ENCODE results near the gene ST6GALNAC3. TPM values are rescaled to one million over a fixed set of nuclear protein-coding genes. Genes with fewer than 3 reads are reported as not detected.

ST6GALNAC3 gene
- polyA plus RNA-seq, 1 experiment, result 0.05 TPM

DNA sequence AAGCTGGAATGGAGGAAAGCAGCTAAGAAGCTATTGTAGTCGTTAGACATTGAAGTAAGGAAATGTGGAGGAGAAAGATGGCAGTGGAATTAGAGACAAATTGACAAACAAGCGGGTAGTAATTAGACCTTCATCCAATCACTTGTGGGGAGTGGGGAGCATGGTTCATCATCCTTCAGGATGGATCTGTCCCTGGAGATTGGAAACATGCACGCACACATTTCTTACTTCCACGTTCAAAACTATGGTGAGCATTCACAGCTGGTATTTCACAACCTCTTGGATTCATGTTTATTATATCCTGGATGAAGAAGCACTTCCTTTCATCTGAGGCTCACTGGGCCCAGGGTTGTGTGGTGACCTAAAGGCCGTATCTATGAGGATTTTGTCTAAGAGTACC is 188.1 kb downstream of the ST6GALNAC3 start:
- no peaks in the 10 kb centered on the region for H3K36me3 ChIP-seq (ENCODE audit: control insufficient read depth, insufficient read depth, low read length)
- TF ChIP-seq, protein P1, sequence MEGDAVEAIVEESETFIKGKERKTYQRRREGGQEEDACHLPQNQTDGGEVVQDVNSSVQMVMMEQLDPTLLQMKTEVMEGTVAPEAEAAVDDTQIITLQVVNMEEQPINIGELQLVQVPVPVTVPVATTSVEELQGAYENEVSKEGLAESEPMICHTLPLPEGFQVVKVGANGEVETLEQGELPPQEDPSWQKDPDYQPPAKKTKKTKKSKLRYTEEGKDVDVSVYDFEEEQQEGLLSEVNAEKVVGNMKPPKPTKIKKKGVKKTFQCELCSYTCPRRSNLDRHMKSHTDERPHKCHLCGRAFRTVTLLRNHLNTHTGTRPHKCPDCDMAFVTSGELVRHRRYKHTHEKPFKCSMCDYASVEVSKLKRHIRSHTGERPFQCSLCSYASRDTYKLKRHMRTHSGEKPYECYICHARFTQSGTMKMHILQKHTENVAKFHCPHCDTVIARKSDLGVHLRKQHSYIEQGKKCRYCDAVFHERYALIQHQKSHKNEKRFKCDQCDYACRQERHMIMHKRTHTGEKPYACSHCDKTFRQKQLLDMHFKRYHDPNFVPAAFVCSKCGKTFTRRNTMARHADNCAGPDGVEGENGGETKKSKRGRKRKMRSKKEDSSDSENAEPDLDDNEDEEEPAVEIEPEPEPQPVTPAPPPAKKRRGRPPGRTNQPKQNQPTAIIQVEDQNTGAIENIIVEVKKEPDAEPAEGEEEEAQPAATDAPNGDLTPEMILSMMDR (IDR thresholded peaks at IDR 0.05; ENCODE audit: insufficient read depth, low read depth, low read length), result no peak
- DNase-seq (ENCODE audit: low read depth), result no peak
- CTCF ChIA-PET, result no interaction called here
- no peaks in the 10 kb centered on the region for H3K27me3 ChIP-seq (ENCODE audit: control insufficient read depth, insufficient read depth, low read length)
- H3K4me3 ChIP-seq (ENCODE audit: low read depth, low read length), result no peak overlapping the region
- POLR2A ChIA-PET, result no interaction called here

DNA sequence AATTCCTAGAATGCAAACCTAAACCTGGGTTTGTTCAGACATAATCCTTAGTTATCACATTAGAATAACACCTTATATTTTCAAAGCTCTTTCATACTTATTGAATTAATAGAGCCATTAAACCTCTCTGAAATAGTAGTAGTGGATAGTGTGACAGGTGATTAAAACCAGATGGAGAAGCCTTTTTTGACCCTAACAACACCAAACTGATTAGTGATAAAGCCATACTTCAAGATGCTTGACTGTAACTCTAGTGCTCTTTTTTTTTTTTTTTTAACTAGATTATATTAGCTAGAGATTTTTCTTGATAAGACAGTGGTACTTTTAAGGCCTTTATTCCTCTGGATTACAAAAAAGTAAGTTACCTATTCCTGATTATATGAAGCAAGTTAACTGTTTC is 190.1 kb downstream of the ST6GALNAC3 start:
- no peaks in the 10 kb centered on the region for H3K36me3 ChIP-seq (ENCODE audit: control insufficient read depth, insufficient read depth, low read length)
- no peak overlapping the region for H3K4me3 ChIP-seq (ENCODE audit: low read depth, low read length)
- TF ChIP-seq, protein P1 (IDR thresholded peaks at IDR 0.05; ENCODE audit: insufficient read depth, low read depth, low read length), result no peak
- no peak for DNase-seq (ENCODE audit: low read depth)
- no peaks in the 10 kb centered on the region for H3K27me3 ChIP-seq (ENCODE audit: control insufficient read depth, insufficient read depth, low read length)
- CTCF ChIA-PET, result interaction anchor here (1.0 kb wide), 1 partner anchor 27 kb away, joined by 3 read pairs; no protein-coding TSS in a partner anchor
- POLR2A ChIA-PET, result no interaction called here

DNA sequence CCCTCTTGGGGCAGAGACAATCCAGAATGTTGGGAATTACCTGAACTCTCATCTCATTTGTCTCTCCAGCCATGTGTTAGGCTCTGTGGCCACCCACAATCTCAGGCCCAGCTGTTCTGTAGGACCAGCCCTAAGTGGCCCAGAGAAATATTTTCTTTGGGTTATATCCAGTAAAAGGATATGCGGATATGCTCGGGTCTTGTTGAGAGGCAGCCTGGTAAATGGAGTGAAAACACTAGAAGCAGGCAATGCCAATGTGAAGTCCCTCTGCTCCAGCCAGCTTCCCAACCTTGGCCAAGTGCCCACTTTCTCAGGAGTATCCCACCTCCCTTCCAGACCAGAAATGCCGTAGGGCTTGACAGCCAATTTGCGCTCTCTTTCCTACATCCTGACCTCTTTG is 192.2 kb downstream of the ST6GALNAC3 start:
- Histone ChIP-seq H3K4me3 (ENCODE audit: low read depth, low read length) (no peak overlapping the region), H3K36me3 (ENCODE audit: control insufficient read depth, insufficient read depth, low read length) (no peaks in the 10 kb centered on the region), H3K27me3 (ENCODE audit: control insufficient read depth, insufficient read depth, low read length) (no peaks in the 10 kb centered on the region)
- ChIA-PET POLR2A (no interaction called here), CTCF (no interaction called here)
- TF ChIP-seq, protein P1 (IDR thresholded peaks at IDR 0.05; ENCODE audit: insufficient read depth, low read depth, low read length), result no peak
- no peak for DNase-seq (ENCODE audit: low read depth)

DNA sequence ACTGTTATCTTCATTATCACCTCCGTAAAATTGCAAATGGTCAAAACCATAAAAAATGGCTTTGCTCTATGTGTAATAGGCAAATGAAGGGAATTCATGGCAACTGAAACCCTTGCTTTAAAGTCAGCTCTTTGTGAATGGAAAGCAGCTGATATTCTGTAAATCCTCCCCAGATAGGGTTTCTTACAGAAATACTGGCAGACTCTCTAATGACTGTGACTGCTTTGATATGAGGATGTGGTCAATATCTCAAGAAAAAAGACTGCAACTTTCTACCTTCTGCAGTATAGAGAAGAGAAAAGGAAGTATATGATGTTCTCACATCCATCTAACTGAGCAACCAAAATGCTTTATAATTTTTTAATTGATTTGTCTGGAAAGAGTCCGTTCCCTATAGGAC is 193.1 kb downstream of the ST6GALNAC3 start:
- ChIA-PET CTCF (no interaction called here), POLR2A (no interaction called here)
- Histone ChIP-seq H3K27me3 (ENCODE audit: control insufficient read depth, insufficient read depth, low read length) (no peaks in the 10 kb centered on the region), H3K36me3 (ENCODE audit: control insufficient read depth, insufficient read depth, low read length) (no peaks in the 10 kb centered on the region), H3K4me3 (ENCODE audit: low read depth, low read length) (no peak overlapping the region)
- TF ChIP-seq, protein P1 (IDR thresholded peaks at IDR 0.05; ENCODE audit: insufficient read depth, low read depth, low read length), result no peak
- DNase-seq (ENCODE audit: low read depth), result no peak

DNA sequence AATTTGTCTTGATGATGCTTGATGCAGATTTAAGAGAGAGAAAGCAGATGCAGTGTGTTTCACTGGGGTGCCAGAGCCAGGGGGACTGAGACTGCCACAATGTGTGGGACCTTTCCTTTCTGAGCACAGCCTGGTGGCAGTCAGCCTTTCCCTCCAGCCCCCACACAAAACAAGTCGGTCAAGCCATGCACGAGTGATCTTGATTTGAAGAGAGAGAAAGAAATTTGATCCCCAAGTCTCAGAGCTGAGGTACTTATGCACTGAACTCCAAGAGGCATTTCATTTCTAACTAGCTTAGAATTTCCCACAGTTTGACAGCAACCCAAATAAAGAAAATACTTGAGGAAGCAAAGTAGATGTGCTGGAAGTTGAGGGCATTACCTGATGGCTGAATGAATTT is 193.8 kb downstream of the ST6GALNAC3 start:
- POLR2A ChIA-PET, result no interaction called here
- H3K36me3 ChIP-seq (ENCODE audit: control insufficient read depth, insufficient read depth, low read length), result no peaks in the 10 kb centered on the region
- DNase-seq (ENCODE audit: low read depth), result no peak
- no peak overlapping the region for H3K4me3 ChIP-seq (ENCODE audit: low read depth, low read length)
- no peaks in the 10 kb centered on the region for H3K27me3 ChIP-seq (ENCODE audit: control insufficient read depth, insufficient read depth, low read length)
- CTCF ChIA-PET, result no interaction called here
- TF ChIP-seq, protein P1 (IDR thresholded peaks at IDR 0.05; ENCODE audit: insufficient read depth, low read depth, low read length), result no peak
